ENCODE results near the gene CSNK2A3.

- TF ChIP-seq, protein P1, sequence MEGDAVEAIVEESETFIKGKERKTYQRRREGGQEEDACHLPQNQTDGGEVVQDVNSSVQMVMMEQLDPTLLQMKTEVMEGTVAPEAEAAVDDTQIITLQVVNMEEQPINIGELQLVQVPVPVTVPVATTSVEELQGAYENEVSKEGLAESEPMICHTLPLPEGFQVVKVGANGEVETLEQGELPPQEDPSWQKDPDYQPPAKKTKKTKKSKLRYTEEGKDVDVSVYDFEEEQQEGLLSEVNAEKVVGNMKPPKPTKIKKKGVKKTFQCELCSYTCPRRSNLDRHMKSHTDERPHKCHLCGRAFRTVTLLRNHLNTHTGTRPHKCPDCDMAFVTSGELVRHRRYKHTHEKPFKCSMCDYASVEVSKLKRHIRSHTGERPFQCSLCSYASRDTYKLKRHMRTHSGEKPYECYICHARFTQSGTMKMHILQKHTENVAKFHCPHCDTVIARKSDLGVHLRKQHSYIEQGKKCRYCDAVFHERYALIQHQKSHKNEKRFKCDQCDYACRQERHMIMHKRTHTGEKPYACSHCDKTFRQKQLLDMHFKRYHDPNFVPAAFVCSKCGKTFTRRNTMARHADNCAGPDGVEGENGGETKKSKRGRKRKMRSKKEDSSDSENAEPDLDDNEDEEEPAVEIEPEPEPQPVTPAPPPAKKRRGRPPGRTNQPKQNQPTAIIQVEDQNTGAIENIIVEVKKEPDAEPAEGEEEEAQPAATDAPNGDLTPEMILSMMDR (conservative IDR thresholded peaks at IDR 0.05 in 1 of 2, IDR thresholded peaks at IDR 0.05 in 1 of 2; ENCODE audit: low read depth in 1 of 2, low read length in 2 of 2), result no peak
- no peak for TF ChIP-seq EZH2 (IDR thresholded peaks at IDR 0.05; ENCODE audit: low read length, missing control alignments)
Measured at GRCh38 chr11:11395126-11395525, 42.1 kb upstream of the CSNK2A3 start.

Data from fibroblast of lung (primary cell).